ENCODE measurements around the gene ASPA. TPM values are rescaled to one million over a fixed set of nuclear protein-coding genes. Genes with fewer than 3 reads are reported as not detected.

ASPA gene
- total and polyA plus RNA-seq, 2 of the 13 experiments (the other 11 are each of a cell fraction or from before 2014, with no cell fraction given) = not detected

- peak; percentile 98 for ATAC-seq
- peak; percentile 81 for DNase-seq (ENCODE audit: low spot score)
- H3K4me1 ChIP-seq (ENCODE audit: insufficient read depth, low read length) = peaks cover 44% of the 10 kb centered on the region
- ChIA-PET CTCF (ENCODE audit: low intra/inter-chr PET ratio, low total read pairs) (no interaction called here), POLR2A (interaction anchor here (0.7 kb wide), 1 partner anchor 26 kb away, joined by 3 read pairs; no protein-coding TSS in a partner anchor)
- intact Hi-C loops (cut with micrococcal nuclease; ENCODE audit: unreplicated experiment) (loop anchor here (5.0 kb wide), 1 partner anchor 58 kb away; no protein-coding TSS in a partner anchor), in situ Hi-C loops (cut with HindIII; ENCODE audit: extremely low pct_ligation_motif_present, low pct_unique_long_range_greater_than_20kb) (no loop called here)
- H3K9ac ChIP-seq (ENCODE audit: insufficient read depth, low read depth, low read length) = peak overlapping the region; percentile 62
- peak overlapping the region; percentile 90 for H3K27ac ChIP-seq (ENCODE audit: extremely low read length, insufficient read depth, low read length)
- no peak overlapping the region for H2AFZ ChIP-seq (ENCODE audit: low read length)
- WGBS (ENCODE audit: low lambda C conversion rate) = 0% methylated on average over 3 of the region's 3 CpGs
- H3K79me2 ChIP-seq (ENCODE audit: insufficient read depth, low read length) = no peaks in the 10 kb centered on the region
- no TSS peak for BruUV-seq (replicated peaks)
- H3K4me2 ChIP-seq (ENCODE audit: low read depth, low read length) = peak overlapping the region; percentile 54
- H4K20me1 ChIP-seq (ENCODE audit: insufficient read depth, low read length) = no peaks in the 10 kb centered on the region
- peak; percentile 85 for FAIRE-seq
- H3K36me3 ChIP-seq (replicated peaks in 1 of 2; ENCODE audit: control insufficient read depth in 1 of 2, insufficient read depth in 2 of 2, low read length in 2 of 2) = no peaks in the 10 kb centered on the region
- peak overlapping the region in 2 of 3 experiments; percentile 9 to 12; a peak in 1 of 6 replicates for H3K4me3 ChIP-seq (replicated peaks in 1 of 3; ENCODE audit: insufficient read depth in 1 of 3, low read depth in 2 of 3, low read length in 3 of 3)
- H3K27me3 ChIP-seq (ENCODE audit: control insufficient read depth in 1 of 2, insufficient read depth in 2 of 2, low read length in 2 of 2) = no peaks in the 10 kb centered on the region; a peak in 1 of 5 replicates
- no peaks in the 10 kb centered on the region for H3K9me3 ChIP-seq (ENCODE audit: low read length)
- no peak for TF ChIP-seq ZMAT5 (CRISPR knock-in tag; IDR thresholded peaks at IDR 0.05; ENCODE audit: borderline replicate concordance, low read depth)
- TF ChIP-seq FOXK1 (CRISPR knock-in tag; IDR thresholded peaks at IDR 0.05; ENCODE audit: borderline replicate concordance, low read depth) = peak; percentile 75
- TF ChIP-seq IKZF4 (CRISPR knock-in tag; IDR thresholded peaks at IDR 0.05; ENCODE audit: borderline replicate concordance, low read depth, not compliant biosample characterization) = no peak
- TF ChIP-seq ZNF574 (CRISPR knock-in tag; IDR thresholded peaks at IDR 0.05) = no peak
- no peak for TF ChIP-seq GPBP1L1 (CRISPR knock-in tag; IDR thresholded peaks at IDR 0.05)
- TF ChIP-seq MXD3 (CRISPR knock-in tag; IDR thresholded peaks at IDR 0.05) = no peak
- TF ChIP-seq THAP8 (CRISPR knock-in tag; IDR thresholded peaks at IDR 0.05; ENCODE audit: borderline replicate concordance) = no peak
- no peak for TF ChIP-seq ZNF232 (CRISPR knock-in tag; IDR thresholded peaks at IDR 0.05; ENCODE audit: borderline replicate concordance)
- peak; percentile 45 for TF ChIP-seq TBL1XR1 (IDR thresholded peaks at IDR 0.05; ENCODE audit: borderline replicate concordance, low read length, partially characterized antibody)
- peak; percentile 71; the same call in 1 of the 2 replicates for TF ChIP-seq FOXK2 (IDR thresholded peaks at IDR 0.05)
- TF ChIP-seq TGIF2 (CRISPR knock-in tag; IDR thresholded peaks at IDR 0.05) = no peak
- TF ChIP-seq NFRKB (IDR thresholded peaks at IDR 0.05) = no peak
- no peak for TF ChIP-seq HOXA9 (CRISPR knock-in tag; IDR thresholded peaks at IDR 0.05; ENCODE audit: borderline replicate concordance)
- TF ChIP-seq ZNF781 (CRISPR knock-in tag; IDR thresholded peaks at IDR 0.05; ENCODE audit: borderline replicate concordance, not compliant biosample characterization) = no peak
- no peak for TF ChIP-seq CBFB (CRISPR knock-in tag; IDR thresholded peaks at IDR 0.05)
- TF ChIP-seq ZFAT (CRISPR knock-in tag; conservative IDR thresholded peaks at IDR 0.05) = no peak
- TF ChIP-seq TFAP4 (IDR thresholded peaks at IDR 0.05; ENCODE audit: borderline replicate concordance, low read depth) = no peak
- TF ChIP-seq FOXP1 (IDR thresholded peaks at IDR 0.05) = peak; percentile 56; the same call in 1 of the 2 replicates
- peak; percentile 96 for TF ChIP-seq FOXP1 (CRISPR knock-in tag; IDR thresholded peaks at IDR 0.05)
- TF ChIP-seq MTA3 (CRISPR knock-in tag; IDR thresholded peaks at IDR 0.05) = no peak
These were observed 1.6 kb upstream of the ASPA start for GRCh38 chr17:3474212-3474611.
